ENCODE measurements around the gene SETX. TPM values are rescaled to one million over a fixed set of nuclear protein-coding genes. Genes with fewer than 3 reads are reported as not detected.

The SETX gene
- total RNA-seq, 1 donor from 2014 or later: 66.7 TPM

GRCh38 chr9:132366481-132366880 lies 11.7 kb upstream of the SETX start:
- intact Hi-C loops (cut with DNase I): no loop called here
- no peak for DNase-seq (ENCODE audit: low spot score)
- no peak for ATAC-seq

GRCh38 chr9:132365986-132366385 lies 11.2 kb upstream of the SETX start:
- intact Hi-C loops (cut with DNase I): no loop called here
- no peak for ATAC-seq
- DNase-seq (ENCODE audit: low spot score): no peak

- no peak for ATAC-seq
- intact Hi-C loops (cut with DNase I): no loop called here
- DNase-seq (ENCODE audit: low spot score): no peak
Measured at GRCh38 chr9:132364068-132364467, 9.3 kb upstream of the SETX start.

GRCh38 chr9:132357764-132358163 lies 3.0 kb upstream of the SETX start:
- DNase-seq (ENCODE audit: low spot score): no peak
- intact Hi-C loops (cut with DNase I): no loop called here
- ATAC-seq: no peak

GRCh38 chr9:132356324-132356924 lies 1.6 kb upstream of the SETX start:
- no peak for ATAC-seq
- no peak for DNase-seq (ENCODE audit: low spot score)
- intact Hi-C loops (cut with DNase I): no loop called here

GRCh38 chr9:132351404-132352045 lies 3.3 kb downstream of the SETX start:
- DNase-seq (ENCODE audit: low spot score): no peak
- intact Hi-C loops (cut with DNase I): no loop called here
- ATAC-seq: no peak

- intact Hi-C loops (cut with DNase I): no loop called here
- ATAC-seq (no peak), DNase-seq (ENCODE audit: low spot score) (no peak)
Measured at GRCh38 chr9:132350861-132351315, 3.9 kb downstream of the SETX start.

- intact Hi-C loops (cut with DNase I): no loop called here
- ATAC-seq (no peak), DNase-seq (ENCODE audit: low spot score) (no peak)
Measured at GRCh38 chr9:132348676-132349075, 6.1 kb downstream of the SETX start.

GRCh38 chr9:132346177-132346576 lies 8.6 kb downstream of the SETX start:
- intact Hi-C loops (cut with DNase I): no loop called here

GRCh38 chr9:132341177-132341840 lies 13.5 kb downstream of the SETX start:
- no peak for DNase-seq (ENCODE audit: low spot score)
- intact Hi-C loops (cut with DNase I): no loop called here
- no peak for ATAC-seq

More at GRCh38 chr9:132346177-132346576, 8.6 kb downstream of the SETX start:
- DNase-seq (ENCODE audit: low spot score) (no peak), ATAC-seq (no peak)

- ATAC-seq (no peak), DNase-seq (ENCODE audit: low spot score) (no peak)
- intact Hi-C loops (cut with DNase I): no loop called here
Measured at GRCh38 chr9:132334364-132334763, 20.4 kb downstream of the SETX start.

- DNase-seq (ENCODE audit: low spot score) (no peak), ATAC-seq (no peak)
- intact Hi-C loops (cut with DNase I): no loop called here
Measured at GRCh38 chr9:132333556-132333955, 21.2 kb downstream of the SETX start.

GRCh38 chr9:132328580-132328979 lies 26.2 kb downstream of the SETX start:
- ATAC-seq: no peak
- no peak for DNase-seq (ENCODE audit: low spot score)
- intact Hi-C loops (cut with DNase I): no loop called here

GRCh38 chr9:132327537-132327936 lies 27.2 kb downstream of the SETX start:
- intact Hi-C loops (cut with DNase I): no loop called here
- DNase-seq (ENCODE audit: low spot score): no peak
- ATAC-seq: no peak

- intact Hi-C loops (cut with DNase I): no loop called here
- ATAC-seq (no peak), DNase-seq (ENCODE audit: low spot score) (no peak)
Measured at GRCh38 chr9:132324425-132324824, 30.4 kb downstream of the SETX start.

- DNase-seq (ENCODE audit: low spot score) (no peak), ATAC-seq (no peak)
- intact Hi-C loops (cut with DNase I): no loop called here
Measured at GRCh38 chr9:132319421-132320110, 35.2 kb downstream of the SETX start.

- ATAC-seq (no peak), DNase-seq (ENCODE audit: low spot score) (no peak)
- intact Hi-C loops (cut with DNase I): no loop called here
Measured at GRCh38 chr9:132312873-132313272, 41.9 kb downstream of the SETX start.

- no peak for DNase-seq (ENCODE audit: low spot score)
- ATAC-seq: no peak
- intact Hi-C loops (cut with DNase I): no loop called here
Measured at GRCh38 chr9:132312426-132312825, 42.4 kb downstream of the SETX start.

GRCh38 chr9:132311978-132312377 lies 42.8 kb downstream of the SETX start:
- intact Hi-C loops (cut with DNase I): no loop called here
- no peak for ATAC-seq
- DNase-seq (ENCODE audit: low spot score): no peak

- intact Hi-C loops (cut with DNase I): no loop called here
Measured at GRCh38 chr9:132309056-132309455, 45.7 kb downstream of the SETX start.

More at GRCh38 chr9:132309056-132309455, 45.7 kb downstream of the SETX start:
- ATAC-seq (no peak), DNase-seq (ENCODE audit: low spot score) (no peak)
